Panc1 (cell line): Measurements from ENCODE around the gene ECT2L.

Experiments used
- CTCF ChIP-seq: fragments of 450-650 bp; IDR thresholded peaks from 2 replicates; pipeline ENCODE4 v1.5.1; 2017; ENCODE audit warnings: mild to moderate bottlenecking
- POLR2AphosphoS5 ChIP-seq: IDR thresholded peaks from 2 replicates; pipeline ENCODE4 v1.6.1; 2012; ENCODE audit warnings: mild to moderate bottlenecking, low read depth, low read length, moderate library complexity
- TCF7L2 ChIP-seq: IDR thresholded peaks from 2 replicates; pipeline ENCODE4 v1.6.1; 2011; ENCODE audit warnings: mild to moderate bottlenecking, low read depth, low read length, inconsistent platforms
- TF ChIP-seq, protein P1 (sequence below), 2 experiments: IDR thresholded peaks; 2 replicates each; pipeline ENCODE4 v1.6.1; 2011 to 2012; ENCODE audit warnings: low read depth in 2 of 2, control low read depth in 1 of 2, low read length in 1 of 2, mild to moderate bottlenecking in 1 of 2, moderate library complexity in 1 of 2; ENCODE audit not compliant: insufficient read depth in 1 of 2

DNA sequence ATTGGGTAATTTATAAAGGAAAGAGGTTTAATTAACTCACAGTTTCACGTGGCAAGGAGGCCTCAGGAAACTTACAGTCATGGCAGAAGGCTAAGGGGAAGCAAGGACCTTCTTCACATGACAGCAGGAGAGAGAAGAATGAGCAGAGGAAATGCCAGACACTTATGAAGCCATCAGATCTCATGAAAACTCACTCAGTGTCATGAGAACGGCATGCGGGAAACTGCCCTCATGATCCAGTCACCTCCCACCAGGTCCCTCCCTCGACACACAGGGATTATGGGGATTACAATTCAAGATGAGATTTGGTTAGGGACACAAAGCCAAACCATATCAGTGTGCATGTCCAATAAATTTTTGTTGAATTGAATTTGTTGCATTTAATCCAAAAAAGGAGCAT is 52.0 kb downstream of the ECT2L start:
- TF ChIP-seq CTCF (no peak), POLR2AphosphoS5 (no peak), TCF7L2 (no peak)
- TF ChIP-seq, protein P1, sequence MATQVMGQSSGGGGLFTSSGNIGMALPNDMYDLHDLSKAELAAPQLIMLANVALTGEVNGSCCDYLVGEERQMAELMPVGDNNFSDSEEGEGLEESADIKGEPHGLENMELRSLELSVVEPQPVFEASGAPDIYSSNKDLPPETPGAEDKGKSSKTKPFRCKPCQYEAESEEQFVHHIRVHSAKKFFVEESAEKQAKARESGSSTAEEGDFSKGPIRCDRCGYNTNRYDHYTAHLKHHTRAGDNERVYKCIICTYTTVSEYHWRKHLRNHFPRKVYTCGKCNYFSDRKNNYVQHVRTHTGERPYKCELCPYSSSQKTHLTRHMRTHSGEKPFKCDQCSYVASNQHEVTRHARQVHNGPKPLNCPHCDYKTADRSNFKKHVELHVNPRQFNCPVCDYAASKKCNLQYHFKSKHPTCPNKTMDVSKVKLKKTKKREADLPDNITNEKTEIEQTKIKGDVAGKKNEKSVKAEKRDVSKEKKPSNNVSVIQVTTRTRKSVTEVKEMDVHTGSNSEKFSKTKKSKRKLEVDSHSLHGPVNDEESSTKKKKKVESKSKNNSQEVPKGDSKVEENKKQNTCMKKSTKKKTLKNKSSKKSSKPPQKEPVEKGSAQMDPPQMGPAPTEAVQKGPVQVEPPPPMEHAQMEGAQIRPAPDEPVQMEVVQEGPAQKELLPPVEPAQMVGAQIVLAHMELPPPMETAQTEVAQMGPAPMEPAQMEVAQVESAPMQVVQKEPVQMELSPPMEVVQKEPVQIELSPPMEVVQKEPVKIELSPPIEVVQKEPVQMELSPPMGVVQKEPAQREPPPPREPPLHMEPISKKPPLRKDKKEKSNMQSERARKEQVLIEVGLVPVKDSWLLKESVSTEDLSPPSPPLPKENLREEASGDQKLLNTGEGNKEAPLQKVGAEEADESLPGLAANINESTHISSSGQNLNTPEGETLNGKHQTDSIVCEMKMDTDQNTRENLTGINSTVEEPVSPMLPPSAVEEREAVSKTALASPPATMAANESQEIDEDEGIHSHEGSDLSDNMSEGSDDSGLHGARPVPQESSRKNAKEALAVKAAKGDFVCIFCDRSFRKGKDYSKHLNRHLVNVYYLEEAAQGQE (IDR thresholded peaks at IDR 0.05; ENCODE audit: insufficient read depth in 1 of 2, low read depth in 2 of 2, low read length in 1 of 2), result no peak
